Activated naive CD4-positive, alpha-beta T cell treated with anti-CD3 and anti-CD28 coated beads, Interleukin-2, amount 50 U/mL, for 72 hours (primary cell): ENCODE measurements around the gene SFI1. TPM values are rescaled to one million over a fixed set of nuclear protein-coding genes. Genes with fewer than 3 reads are reported as not detected.
"Not testable (repeated sequence)": the region's sequence is repeated elsewhere in the genome, so short reads cannot be mapped to it uniquely, and the experiment has no call there.

Experiments used
- ATAC-seq, 2 donors: fragments of 150-1000 bp; cut with Tn5 transposase; 2 replicates each; pipeline ENCODE4 v1.10.0; 2021; ENCODE audit warnings: mild to moderate bottlenecking in 2 of 2, moderate library complexity in 2 of 2
- DNase-seq, 2 donors: peaks; one replicate each; pipeline ENCODE4 v3.0.0; 2021 to 2022; ENCODE audit warnings: low spot score in 2 of 2
- H3K27ac Mint-ChIP-seq, 2 donors: one replicate each; pipeline ENCODE4 v1.8.0; 2022; ENCODE audit warnings: mild to moderate bottlenecking in 2 of 2, mixed read lengths in 2 of 2
- H3K36me3 Mint-ChIP-seq, 2 donors: one replicate each; pipeline ENCODE4 v1.8.0; 2022; ENCODE audit warnings: mixed read lengths in 2 of 2
- H3K9me3 Mint-ChIP-seq, 2 donors: one replicate each; pipeline ENCODE4 v1.8.0; 2022; ENCODE audit warnings: mixed read lengths in 2 of 2
- total RNA-seq, 2 donors: library from RNA; stranded (reverse); gene quantifications; one replicate each; pipeline ENCODE4 v1.2.3, GENCODE V29; 2022

SFI1 gene
- total RNA-seq, 2 donors from 2014 or later, result 259 to 290 TPM

GRCh38 chr22:31488346-31488883 lies 7.9 kb upstream of the SFI1 start:
- H3K36me3 Mint-ChIP-seq, result peaks cover 26 to 27% of the 10 kb centered on the region in 2 donors

GRCh38 chr22:31488988-31489617 lies 7.2 kb upstream of the SFI1 start:
- DNase-seq (peak; percentile 27 to 69), ATAC-seq (peak; percentile 27 to 30)
- Mint-ChIP-seq H3K36me3 (peaks cover 24 to 27% of the 10 kb centered on the region in 2 donors), H3K27ac (peak overlapping the region; percentile 47 to 99), H3K9me3 (no peaks in the 10 kb centered on the region)

More at GRCh38 chr22:31488346-31488883, 7.9 kb upstream of the SFI1 start:
- DNase-seq (no peak), ATAC-seq (no peak)
- no peaks in the 10 kb centered on the region for H3K9me3 Mint-ChIP-seq
- H3K27ac Mint-ChIP-seq, result peak overlapping the region; percentile 47 to 99

GRCh38 chr22:31489632-31490495 lies 6.5 kb upstream of the SFI1 start, which contains the start of gene EIF4ENIF1:
TSS of gene EIF4ENIF1 (minus strand) at chr22:31489842. CDS start at chr22:31488718, 1,124 bp downstream.
- Mint-ChIP-seq H3K9me3 (no peaks in the 10 kb centered on the region), H3K27ac (peak within 1 kb of the TSS; percentile 98 to 99), H3K36me3 (peaks cover 22 to 23% of the 10 kb centered on the region in 2 donors)
- DNase-seq (peak; percentile 74 to 82), ATAC-seq (peak; percentile 63 to 87)

- ATAC-seq (peak; percentile 47 to 84), DNase-seq (peak; percentile 39 to 80)
- peaks cover 15 to 17% of the 10 kb centered on the region in 2 donors for H3K36me3 Mint-ChIP-seq
- H3K27ac Mint-ChIP-seq, result peak overlapping the region; percentile 98 to 99
- H3K9me3 Mint-ChIP-seq, result no peaks in the 10 kb centered on the region
Measured at GRCh38 chr22:31490496-31490925, 5.8 kb upstream of the SFI1 start.

GRCh38 chr22:31491218-31491962 lies 4.9 kb upstream of the SFI1 start:
- ATAC-seq (no peak), DNase-seq (no peak)
- H3K9me3 Mint-ChIP-seq, result no peaks in the 10 kb centered on the region
- H3K27ac Mint-ChIP-seq, result peak overlapping the region; percentile 55 to 99
- peaks cover 14 to 16% of the 10 kb centered on the region in 2 donors for H3K36me3 Mint-ChIP-seq

GRCh38 chr22:31492151-31492550 lies 4.2 kb upstream of the SFI1 start:
- ATAC-seq, result no peak
- H3K36me3 Mint-ChIP-seq, result peaks cover 16 to 22% of the 10 kb centered on the region in 2 donors
- DNase-seq, result no peak
- H3K9me3 Mint-ChIP-seq, result no peaks in the 10 kb centered on the region
- peak overlapping the region in 1 of 2 donors; percentile 99 for H3K27ac Mint-ChIP-seq

GRCh38 chr22:31493355-31493754 lies 3.0 kb upstream of the SFI1 start:
- ATAC-seq, result not testable (repeated sequence)

GRCh38 chr22:31495343-31495742 lies 993 bp upstream of the SFI1 start:
- Mint-ChIP-seq H3K9me3 (no peaks in the 10 kb centered on the region), H3K27ac (peak overlapping the region; percentile 88 to 96), H3K36me3 (peaks cover 15 to 29% of the 10 kb centered on the region in 2 donors)
- ATAC-seq (no peak), DNase-seq (no peak)

More at GRCh38 chr22:31493355-31493754, 3.0 kb upstream of the SFI1 start:
- peak overlapping the region; percentile 14 to 74 for H3K27ac Mint-ChIP-seq
- DNase-seq, H3K9me3 Mint-ChIP-seq: not testable (repeated sequence)
- H3K36me3 Mint-ChIP-seq, result peaks cover 23% of the 10 kb centered on the region in 2 donors

- DNase-seq (peak; percentile 51 to 71), ATAC-seq (peak; percentile 10 to 28)
- Mint-ChIP-seq H3K9me3 (no peaks in the 10 kb centered on the region), H3K27ac (peak overlapping the region; percentile 96 to 98), H3K36me3 (peaks cover 13 to 32% of the 10 kb centered on the region in 2 donors)
Measured at GRCh38 chr22:31496735-31497146, 405 bp downstream of the SFI1 start.

GRCh38 chr22:31497148-31497938 lies 1.0 kb downstream of the SFI1 start:
- H3K9me3 Mint-ChIP-seq, result no peaks in the 10 kb centered on the region
- peaks cover 13 to 38% of the 10 kb centered on the region in 2 donors for H3K36me3 Mint-ChIP-seq
- peak overlapping the region; percentile 96 to 98 for H3K27ac Mint-ChIP-seq
- ATAC-seq, result peak; percentile 23 to 41
- peak in 1 of 2 donors; percentile 14 for DNase-seq

GRCh38 chr22:31501738-31502137 lies 5.4 kb downstream of the SFI1 start:
- Mint-ChIP-seq H3K27ac (peak overlapping the region; percentile 22 to 62), H3K36me3 (peaks cover 14 to 63% of the 10 kb centered on the region in 2 donors), H3K9me3 (no peaks in the 10 kb centered on the region)
- no peak for DNase-seq
- ATAC-seq, result no peak

- ATAC-seq (no peak), DNase-seq (no peak)
- peak overlapping the region in 1 of 2 donors; percentile 48 for H3K27ac Mint-ChIP-seq
- H3K36me3 Mint-ChIP-seq, result peaks cover 11 to 64% of the 10 kb centered on the region in 2 donors
- H3K9me3 Mint-ChIP-seq, result no peaks in the 10 kb centered on the region
Measured at GRCh38 chr22:31503211-31503964, 7.1 kb downstream of the SFI1 start.

- Mint-ChIP-seq H3K36me3 (peaks cover 19 to 64% of the 10 kb centered on the region in 2 donors), H3K27ac (no peak overlapping the region), H3K9me3 (no peaks in the 10 kb centered on the region)
- ATAC-seq (peak; percentile 33 to 46), DNase-seq (no peak)
Measured at GRCh38 chr22:31504282-31504681, 7.9 kb downstream of the SFI1 start.

- not testable (repeated sequence) for H3K9me3 Mint-ChIP-seq, DNase-seq, H3K27ac Mint-ChIP-seq, ATAC-seq
- peaks cover 26 to 61% of the 10 kb centered on the region in 2 donors for H3K36me3 Mint-ChIP-seq
Measured at GRCh38 chr22:31507517-31507916, 11.2 kb downstream of the SFI1 start.

GRCh38 chr22:31508536-31508935 lies 12.2 kb downstream of the SFI1 start:
- DNase-seq (no peak), ATAC-seq (peak in 1 of 2 donors; percentile 26)
- H3K9me3 Mint-ChIP-seq, result no peaks in the 10 kb centered on the region
- peaks cover 26 to 63% of the 10 kb centered on the region in 2 donors for H3K36me3 Mint-ChIP-seq
- peak overlapping the region; percentile 62 for H3K27ac Mint-ChIP-seq
